SHP77 (cell line): ENCODE results near the gene DLX4.
A peak's percentile ranks its signal among the peaks of the same experiment; 100 is the strongest.

Experiments used
- DNase-seq, 2 experiments: peaks; one replicate each; lab custom pipeline; 2025; lab: John Stamatoyannopoulos, UW

DLX4 gene

DNA sequence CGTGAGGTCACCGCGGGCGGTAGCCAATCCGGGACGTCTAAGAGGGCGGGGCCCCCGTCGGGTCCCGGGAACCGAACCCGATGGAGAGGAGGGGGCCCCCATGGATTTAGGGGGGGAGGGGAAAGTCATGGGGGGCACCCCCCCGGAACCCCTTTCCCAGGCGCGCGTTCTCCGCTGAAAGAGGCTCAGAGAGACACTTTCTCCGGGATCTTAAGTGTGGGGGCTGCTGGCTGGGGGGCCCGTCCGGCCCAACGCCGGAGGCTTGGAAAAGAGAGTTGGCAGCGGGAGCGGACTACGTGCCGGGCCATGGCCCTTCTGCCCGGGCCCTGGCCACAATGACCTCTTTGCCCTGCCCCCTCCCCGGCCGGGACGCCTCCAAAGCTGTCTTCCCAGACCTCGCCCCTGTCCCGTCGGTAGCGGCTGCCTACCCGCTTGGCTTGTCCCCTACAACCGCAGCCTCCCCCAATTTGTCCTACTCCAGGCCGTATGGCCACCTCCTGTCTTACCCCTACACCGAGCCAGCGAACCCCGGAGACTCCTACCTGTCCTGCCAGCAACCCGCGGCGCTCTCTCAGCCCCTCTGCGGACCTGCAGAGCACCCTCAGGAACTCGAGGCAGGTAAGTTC is at the start of gene DLX4:
Gene DLX4 (plus strand): TSS at position 57 of the 626 bp plus-strand sequence. CDS start 279 bp downstream, at position 336.
- no peak for DNase-seq

- no peak for DNase-seq
Measured at GRCh38 chr17:49920030-49920769, 48.8 kb upstream of the DLX4 start.

DNA sequence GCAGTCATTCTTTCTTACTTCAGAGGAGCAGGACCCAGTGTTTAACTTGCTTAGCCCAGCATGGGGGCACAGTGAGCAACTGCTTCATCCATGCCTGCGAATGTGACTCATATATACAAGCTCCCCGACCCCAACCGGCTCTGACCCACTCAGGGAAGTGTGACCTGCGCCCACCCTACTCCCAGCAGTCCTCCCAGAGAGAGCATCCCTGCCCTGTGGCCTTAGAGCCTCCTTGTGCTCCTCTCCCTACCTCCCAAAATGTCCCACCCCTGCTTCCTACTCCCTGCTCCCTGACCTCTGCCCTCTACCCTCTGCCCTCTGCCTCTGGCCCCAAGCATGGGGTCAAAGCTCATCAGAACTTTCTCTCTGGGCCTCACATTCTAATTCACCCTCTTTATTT is 46.9 kb upstream of the DLX4 start:
- DNase-seq, result no peak

- no peak for DNase-seq
Measured at GRCh38 chr17:49924116-49924515, 44.9 kb upstream of the DLX4 start.

DNA sequence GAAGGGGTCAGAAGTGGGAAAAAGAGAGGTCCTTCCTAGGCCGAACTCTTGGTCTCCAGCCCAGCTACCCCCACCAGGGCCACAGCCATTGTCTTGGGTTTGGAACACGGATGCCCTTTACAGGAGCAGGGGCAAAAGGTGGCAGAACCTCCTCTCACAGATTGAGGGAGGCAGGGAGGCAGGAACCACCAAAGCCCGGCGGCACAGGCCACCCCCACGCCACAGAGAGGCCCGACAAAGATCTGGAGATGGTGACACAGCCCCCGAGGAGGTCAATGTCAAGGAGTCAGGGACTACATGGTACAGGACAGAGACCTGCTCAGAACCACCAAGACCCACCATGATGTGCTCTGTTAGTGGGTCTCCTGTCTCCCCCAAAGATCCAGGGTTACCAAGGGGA is 44.4 kb upstream of the DLX4 start:
- DNase-seq, result no peak

- DNase-seq, result no peak
Measured at GRCh38 chr17:49925921-49926320, 43.1 kb upstream of the DLX4 start.

- DNase-seq, result no peak
Measured at GRCh38 chr17:49926886-49927285, 42.1 kb upstream of the DLX4 start.

- no peak for DNase-seq
Measured at GRCh38 chr17:49928126-49928800, 40.7 kb upstream of the DLX4 start.

DNA sequence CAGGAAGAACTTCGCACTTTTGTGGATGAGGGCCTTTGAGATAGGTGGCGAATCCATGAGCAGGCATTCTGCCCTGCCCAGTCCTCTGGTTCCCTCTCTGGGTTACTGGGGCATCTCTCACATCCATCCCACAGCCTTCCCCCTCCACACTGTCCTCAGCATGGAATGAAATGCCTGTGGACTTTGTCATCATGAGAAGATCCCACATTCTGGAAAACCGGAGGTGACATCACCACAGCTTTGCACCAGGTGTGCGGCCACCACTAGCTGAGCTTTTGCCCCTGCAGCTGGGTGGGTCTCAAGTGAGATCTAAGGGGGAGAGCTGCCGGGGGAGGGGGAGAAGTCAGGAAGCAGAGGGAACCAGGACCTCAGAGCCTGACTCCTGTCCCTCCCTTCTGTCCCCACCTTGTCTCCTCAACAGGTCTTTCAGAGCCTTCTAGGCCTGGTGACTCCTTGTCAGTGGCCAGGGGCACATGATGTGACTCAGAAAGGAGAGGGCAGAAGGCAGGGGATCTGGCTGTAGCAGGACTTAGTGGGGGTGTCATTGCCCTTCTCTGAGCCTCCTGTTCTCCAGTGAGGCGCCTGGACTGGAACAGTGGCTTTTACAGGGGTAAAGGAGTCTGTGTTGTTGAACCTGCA is 40.0 kb upstream of the DLX4 start:
- no peak for DNase-seq

DNA sequence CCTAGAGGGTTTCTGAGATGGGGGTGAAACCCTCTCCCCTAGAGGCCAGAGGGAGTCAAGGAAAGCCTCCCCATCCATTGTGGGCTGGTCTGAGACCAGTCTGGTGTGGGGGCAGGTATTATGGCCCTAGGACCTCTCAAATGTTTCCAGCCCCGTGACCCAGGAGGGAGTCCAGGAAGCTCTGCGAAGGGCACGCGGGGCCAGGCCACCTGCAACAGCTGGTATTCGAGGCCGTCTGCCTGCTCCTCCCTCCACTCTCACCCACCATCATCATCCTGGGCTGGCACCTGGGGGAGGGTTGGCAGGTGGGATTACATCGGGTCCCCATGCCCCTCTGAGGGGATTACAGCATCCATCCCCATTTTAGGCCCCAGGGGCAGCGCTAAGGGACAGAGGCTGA is 38.1 kb upstream of the DLX4 start:
- DNase-seq, result no peak

GRCh38 chr17:49931416-49932137 is 37.4 kb upstream of the DLX4 start:
- no peak for DNase-seq

- no peak for DNase-seq
Measured at GRCh38 chr17:49932138-49932723, 36.8 kb upstream of the DLX4 start.

GRCh38 chr17:49932901-49933300 is 36.1 kb upstream of the DLX4 start:
- no peak for DNase-seq

DNA sequence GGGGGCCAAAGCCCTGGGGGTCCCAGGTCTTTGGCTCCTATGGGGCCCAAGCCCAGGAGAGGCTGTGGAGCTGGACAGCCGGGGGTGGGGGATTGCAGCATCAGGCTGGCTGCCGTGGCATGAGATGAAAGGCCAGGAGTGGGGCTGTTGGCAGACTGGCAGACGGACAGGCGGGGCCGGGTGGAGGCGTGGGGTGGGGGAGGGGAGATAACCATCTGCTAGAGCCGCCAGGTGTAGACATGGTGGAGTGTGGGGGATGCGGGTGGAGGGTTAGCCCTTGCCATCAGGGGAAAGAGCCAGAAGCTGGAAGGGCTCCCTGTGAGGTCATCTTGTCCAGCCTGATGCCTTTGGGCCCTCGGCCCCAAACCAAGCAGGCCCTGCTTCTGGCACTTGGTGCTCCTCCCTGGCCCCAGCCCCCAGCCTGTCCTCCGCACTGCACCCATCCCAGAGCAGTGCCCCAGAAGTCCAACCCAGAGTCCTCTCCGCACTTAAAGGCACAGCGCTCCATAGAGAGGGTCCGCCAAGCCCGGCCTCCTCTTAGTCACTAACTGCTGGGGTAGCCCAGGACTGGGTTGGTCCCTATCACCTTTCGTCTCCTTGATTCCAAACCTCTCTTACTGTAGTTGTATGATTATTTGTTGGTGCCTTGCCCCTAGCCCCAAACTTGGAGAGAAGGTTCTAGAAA is 33.3 kb upstream of the DLX4 start:
- peak in 1 of 2 experiments; percentile 58 for DNase-seq

DNA sequence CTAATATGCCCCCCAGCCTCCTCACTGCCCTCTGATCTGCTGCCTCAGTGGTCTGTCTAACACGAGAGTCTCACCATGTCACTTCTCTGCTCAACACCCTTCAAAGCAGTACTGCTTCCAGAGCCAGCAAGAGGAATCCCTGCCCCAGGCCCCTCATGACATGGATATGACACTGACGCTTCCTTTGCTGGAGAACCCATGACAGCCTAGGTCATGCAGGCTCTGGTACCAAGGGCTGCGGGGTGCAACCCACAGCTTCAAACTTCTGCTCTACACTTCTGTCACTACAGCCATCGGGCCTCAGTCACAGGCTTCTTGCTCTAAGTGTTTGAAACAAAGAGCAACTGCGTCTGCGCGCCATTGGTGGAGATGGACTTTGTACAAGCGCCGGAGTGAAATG is 32.6 kb upstream of the DLX4 start:
- DNase-seq, result no peak

DNA sequence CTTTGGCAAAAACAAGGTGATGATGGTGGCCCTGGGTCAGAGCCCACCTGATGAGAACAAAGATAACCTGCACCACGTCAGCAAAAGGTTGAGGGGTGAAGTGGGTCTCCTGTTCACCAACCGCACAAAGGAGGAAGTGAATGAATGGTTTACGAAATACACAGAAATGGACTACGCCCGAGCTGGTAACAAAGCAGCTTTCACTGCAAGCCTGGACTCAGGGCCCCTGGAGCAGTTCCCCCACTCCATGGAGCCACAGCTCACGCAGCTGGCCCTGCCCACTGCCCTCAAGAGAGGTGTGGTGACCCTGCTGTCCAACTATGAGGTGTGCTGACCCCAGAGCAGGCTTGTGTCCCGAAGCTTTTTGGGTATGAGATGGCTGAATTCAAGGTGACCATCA is 29.7 kb upstream of the DLX4 start:
- no peak for DNase-seq

DNA sequence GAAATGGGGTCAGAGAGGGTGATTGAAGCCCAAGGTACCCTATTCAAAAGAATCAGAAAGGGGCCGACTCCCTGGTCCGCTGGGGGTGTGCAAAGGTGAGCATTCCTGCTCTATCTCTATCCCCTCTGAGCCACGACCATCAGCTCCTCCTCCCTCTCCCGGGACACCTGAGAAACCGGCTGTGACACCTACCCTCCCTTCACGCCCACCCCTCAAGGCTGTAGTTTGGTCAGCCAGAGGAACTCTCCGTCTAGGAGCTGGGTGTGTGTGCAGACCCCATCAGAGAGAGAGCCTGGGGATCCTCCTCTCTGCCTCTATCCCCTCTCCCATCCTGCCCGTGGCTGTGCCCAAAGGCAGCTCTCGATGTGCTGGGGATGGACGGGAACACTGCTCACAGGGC is 27.6 kb upstream of the DLX4 start:
- DNase-seq, result no peak

GRCh38 chr17:49942947-49943346 is 26.0 kb upstream of the DLX4 start:
- DNase-seq, result no peak

DNA sequence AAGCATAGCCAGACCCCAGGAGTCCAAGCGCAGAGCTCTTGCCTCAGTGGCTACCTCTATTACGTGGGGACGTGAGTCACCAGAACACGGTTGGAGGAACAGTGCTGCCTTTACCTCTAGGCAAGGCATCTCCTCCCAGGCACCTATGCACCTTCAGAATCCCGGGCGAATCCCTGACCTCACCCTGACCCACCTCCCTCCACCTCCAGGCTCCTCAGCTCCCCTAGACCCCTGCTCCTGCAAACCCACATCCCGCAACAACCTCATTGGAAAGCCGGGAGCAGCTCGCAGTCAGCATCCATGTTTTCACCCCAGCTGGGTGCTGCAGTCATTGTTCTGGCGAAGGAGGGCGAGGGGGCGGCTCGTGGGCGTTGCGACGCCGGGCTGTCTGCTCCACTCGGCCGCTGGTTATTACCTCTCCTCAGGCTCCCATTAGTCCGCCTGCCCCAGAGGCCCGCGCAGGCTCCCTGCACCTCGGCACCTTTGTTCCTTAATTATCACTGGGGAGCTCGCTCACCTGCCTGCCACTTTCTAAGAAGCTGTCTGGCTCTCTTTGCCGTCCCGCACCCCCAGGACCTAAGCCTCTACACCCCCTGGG is 24.6 kb upstream of the DLX4 start:
- DNase-seq, result no peak

- DNase-seq, result no peak
Measured at GRCh38 chr17:49946208-49946607, 22.8 kb upstream of the DLX4 start.
